Stimulated activated memory B cell treated with anti-CD40 and anti-IgM and Interleukin-4, amounts not matched to agents 10 μg/mL and 1 μg/mL and 100 μg/mL, for 72 hours (primary cell): Measurements from ENCODE around the gene DCK.
A peak's percentile ranks its signal among the peaks of the same experiment; 100 is the strongest.
"Not testable (repeated sequence)": the region's sequence is repeated elsewhere in the genome, so short reads cannot be mapped to it uniquely, and the experiment has no call there.

Source experiments
- ATAC-seq: fragments of 150-1000 bp; cut with Tn5 transposase; 2 replicates; pipeline ENCODE4 v1.10.0; 2021
- H3K27ac Mint-ChIP-seq: one replicate; pipeline ENCODE4 v1.8.0; 2022; ENCODE audit warnings: mild to moderate bottlenecking, mixed read lengths
- H3K27me3 Mint-ChIP-seq: one replicate; pipeline ENCODE4 v1.8.0; 2022; ENCODE audit warnings: mixed read lengths
- H3K36me3 Mint-ChIP-seq: one replicate; pipeline ENCODE4 v1.8.0; 2022; ENCODE audit warnings: mixed read lengths
- H3K4me1 Mint-ChIP-seq: one replicate; pipeline ENCODE4 v1.8.0; 2022; ENCODE audit warnings: mixed read lengths
- H3K4me3 Mint-ChIP-seq: one replicate; pipeline ENCODE4 v1.8.0; 2022; ENCODE audit warnings: mild to moderate bottlenecking, moderate library complexity, mixed read lengths
- H3K9me3 Mint-ChIP-seq: one replicate; pipeline ENCODE4 v1.8.0; 2022; ENCODE audit warnings: mixed read lengths

Gene DCK

DNA sequence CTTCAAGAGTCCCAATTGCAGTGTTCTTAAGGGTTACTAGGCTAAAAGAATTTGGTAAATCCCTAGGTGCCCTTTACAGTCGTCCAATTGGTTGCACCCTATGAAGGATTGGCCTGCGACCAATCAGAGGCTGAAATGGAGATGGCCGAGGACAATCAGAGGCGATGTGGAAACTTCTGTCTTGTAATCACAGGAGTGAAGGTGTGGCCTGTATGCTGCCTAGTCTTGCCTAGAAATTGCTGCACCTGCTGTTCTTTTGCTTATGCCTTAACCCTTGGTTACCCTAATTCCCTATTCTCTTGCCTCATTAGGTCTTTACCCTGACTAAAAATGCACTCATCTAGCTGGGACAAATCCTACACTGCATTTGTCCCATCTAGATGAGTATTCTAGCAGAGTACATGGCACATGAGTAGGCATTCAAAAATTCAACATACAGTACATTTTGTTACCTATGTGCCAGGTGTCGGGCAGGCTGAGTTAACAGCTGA is 1.0 kb upstream of the DCK start:
- Mint-ChIP-seq H3K4me1 (peaks cover 43% of the 10 kb centered on the region), H3K4me3 (peak overlapping the region; percentile 98), H3K27me3 (no peaks in the 10 kb centered on the region), H3K36me3 (peaks cover 11% of the 10 kb centered on the region), H3K9me3 (no peaks in the 10 kb centered on the region), H3K27ac (peak overlapping the region; percentile 87)
- no peak for ATAC-seq

DNA sequence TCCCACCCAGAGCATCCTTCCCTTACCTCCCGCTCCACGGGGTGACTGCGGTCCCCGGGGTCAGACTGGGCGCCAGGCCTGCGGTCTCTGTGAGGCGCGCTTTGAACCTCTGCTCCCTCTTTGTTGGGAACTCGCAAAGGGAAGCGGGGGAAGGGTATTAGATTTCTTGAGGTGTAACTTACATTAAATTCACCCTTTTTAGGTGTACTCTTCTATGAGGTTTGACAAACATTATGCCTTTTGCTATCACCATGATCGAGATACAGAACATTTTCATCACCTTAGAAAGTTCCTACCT is 569 bp downstream of the DCK start:
- Mint-ChIP-seq H3K4me1 (peaks cover 53% of the 10 kb centered on the region), H3K36me3 (peaks cover 19% of the 10 kb centered on the region), H3K27me3 (no peaks in the 10 kb centered on the region), H3K27ac (peak overlapping the region; percentile 87), H3K4me3 (peak overlapping the region; percentile 98), H3K9me3 (no peaks in the 10 kb centered on the region)
- ATAC-seq = no peak

DNA sequence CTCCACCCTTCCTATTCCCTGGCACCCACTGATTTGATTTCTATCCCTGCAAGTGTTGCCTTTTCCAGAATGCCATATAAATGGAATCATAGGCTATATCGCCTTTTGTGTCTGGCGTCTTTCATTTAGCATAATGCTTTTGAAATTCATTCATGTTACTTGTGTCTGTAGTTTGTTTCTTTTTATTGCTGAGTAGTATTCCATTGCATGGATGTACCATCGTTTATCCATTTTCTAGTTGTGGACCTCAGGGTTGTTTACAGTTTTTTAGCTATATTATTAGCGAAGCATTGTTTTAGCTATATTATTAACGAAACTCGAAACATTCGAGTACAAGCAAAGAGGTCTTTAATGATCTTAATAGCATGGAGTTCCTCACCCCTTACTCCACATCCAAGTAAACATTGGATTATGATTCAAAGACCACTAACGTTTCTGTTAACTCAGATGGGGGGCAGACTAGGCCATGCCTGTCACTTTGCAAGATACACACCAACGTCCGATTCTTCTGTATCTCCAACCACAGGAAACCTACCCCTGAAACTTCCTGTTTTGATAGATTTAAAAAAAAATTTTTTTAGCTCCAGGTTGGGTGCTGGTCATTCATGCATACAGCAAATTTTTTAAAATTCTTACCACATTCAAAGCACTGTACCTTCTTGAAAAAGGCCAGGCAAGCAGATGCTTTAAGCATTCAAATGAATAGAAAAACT is 1.1 kb downstream of the DCK start:
- Mint-ChIP-seq H3K4me3 (peak overlapping the region; percentile 98), H3K27ac (peak overlapping the region; percentile 87), H3K36me3 (peaks cover 24% of the 10 kb centered on the region), H3K9me3 (no peaks in the 10 kb centered on the region), H3K4me1 (peaks cover 58% of the 10 kb centered on the region), H3K27me3 (no peaks in the 10 kb centered on the region)
- ATAC-seq = peak; percentile 68

DNA sequence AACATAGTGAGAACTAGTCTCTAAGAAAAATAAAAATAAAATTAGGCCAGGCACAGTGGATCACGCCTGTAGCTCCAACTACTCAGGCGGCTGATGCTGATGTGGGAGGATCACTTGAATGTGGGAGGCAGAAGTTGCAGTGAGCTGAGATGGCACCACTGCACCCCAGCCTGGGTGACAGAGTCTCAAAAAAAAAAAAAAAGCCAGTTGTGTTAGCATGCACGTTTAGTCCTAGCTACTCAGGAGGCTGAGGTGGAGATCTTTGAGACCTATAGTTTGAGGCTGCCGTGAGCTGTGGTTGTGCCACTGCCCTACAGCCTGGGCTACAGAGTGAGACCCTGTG is 2.5 kb downstream of the DCK start:
- Mint-ChIP-seq H3K36me3 (peaks cover 38% of the 10 kb centered on the region), H3K4me1 (peaks cover 73% of the 10 kb centered on the region), H3K27me3 (no peaks in the 10 kb centered on the region), H3K4me3 (peak overlapping the region; percentile 98), H3K27ac (peak overlapping the region; percentile 87), H3K9me3 (no peaks in the 10 kb centered on the region)
- ATAC-seq = no peak

DNA sequence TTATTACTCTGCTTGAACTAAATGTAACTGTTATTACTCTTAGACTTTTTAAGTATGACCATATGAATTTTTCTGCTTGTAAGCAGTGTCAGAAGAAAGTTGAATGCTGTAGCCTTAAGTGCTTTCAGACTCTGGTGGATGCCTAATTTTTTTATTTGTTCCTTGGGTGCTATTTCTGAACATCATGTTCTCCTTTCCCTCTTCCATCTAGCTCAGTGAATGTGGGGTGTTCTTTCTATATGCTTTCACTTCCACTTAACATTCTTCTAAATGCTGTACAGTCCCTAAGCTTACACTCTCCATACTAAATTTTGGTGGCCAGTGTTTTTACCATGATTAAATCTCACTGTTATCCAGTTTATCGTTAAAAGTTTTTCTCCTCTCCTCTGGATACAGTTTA is 3.6 kb downstream of the DCK start:
- H3K4me3 Mint-ChIP-seq = peak overlapping the region; percentile 98
- peak overlapping the region; percentile 87 for H3K27ac Mint-ChIP-seq
- H3K9me3 Mint-ChIP-seq = peaks cover 2% of the 10 kb centered on the region
- H3K27me3 Mint-ChIP-seq = no peaks in the 10 kb centered on the region
- peaks cover 49% of the 10 kb centered on the region for H3K36me3 Mint-ChIP-seq
- H3K4me1 Mint-ChIP-seq = peaks cover 81% of the 10 kb centered on the region
- ATAC-seq = no peak

DNA sequence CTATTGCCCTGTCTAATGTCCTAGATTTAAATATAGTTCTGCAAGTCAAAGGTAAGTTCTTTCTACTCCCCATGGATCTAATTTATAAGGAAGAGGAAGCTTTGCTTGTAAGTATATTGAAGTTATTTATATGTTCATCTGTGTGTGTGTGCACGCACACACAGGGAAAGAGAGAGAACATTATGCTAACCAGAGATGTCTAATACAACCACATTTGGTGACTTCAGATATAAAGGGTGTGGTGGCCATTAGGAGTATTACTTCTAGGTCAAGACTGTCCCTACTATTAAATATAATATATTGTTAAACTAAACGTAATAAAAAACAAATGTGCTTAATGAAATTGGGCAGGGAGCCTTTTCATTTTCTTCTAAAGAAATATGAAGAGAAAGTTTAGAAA is 4.1 kb downstream of the DCK start:
- ATAC-seq = no peak
- Mint-ChIP-seq H3K27ac (peak overlapping the region; percentile 87), H3K4me3 (peak overlapping the region; percentile 98), H3K27me3 (no peaks in the 10 kb centered on the region), H3K4me1 (peaks cover 81% of the 10 kb centered on the region), H3K9me3 (peaks cover 4% of the 10 kb centered on the region), H3K36me3 (peaks cover 54% of the 10 kb centered on the region)

DNA sequence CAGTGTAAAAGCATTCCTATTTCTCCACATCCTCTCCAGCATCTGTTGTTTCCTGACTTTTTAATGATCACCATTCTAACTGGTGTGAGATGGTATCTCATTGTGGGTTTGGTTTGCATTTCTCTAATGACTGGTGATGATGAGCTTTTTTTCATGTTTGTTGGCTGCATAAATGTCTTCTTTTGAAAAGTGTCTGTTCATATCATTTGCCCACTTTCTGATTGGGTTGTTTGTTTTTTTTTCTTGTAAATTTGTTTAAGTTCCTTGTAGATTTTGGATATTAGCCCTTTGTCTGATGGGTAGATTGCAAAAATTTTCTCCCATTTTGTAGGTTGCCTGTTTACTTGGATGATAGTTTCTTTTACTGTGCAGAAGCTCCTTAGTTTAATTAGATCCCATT is 6.2 kb downstream of the DCK start:
- H3K36me3 Mint-ChIP-seq = peaks cover 61% of the 10 kb centered on the region

DNA sequence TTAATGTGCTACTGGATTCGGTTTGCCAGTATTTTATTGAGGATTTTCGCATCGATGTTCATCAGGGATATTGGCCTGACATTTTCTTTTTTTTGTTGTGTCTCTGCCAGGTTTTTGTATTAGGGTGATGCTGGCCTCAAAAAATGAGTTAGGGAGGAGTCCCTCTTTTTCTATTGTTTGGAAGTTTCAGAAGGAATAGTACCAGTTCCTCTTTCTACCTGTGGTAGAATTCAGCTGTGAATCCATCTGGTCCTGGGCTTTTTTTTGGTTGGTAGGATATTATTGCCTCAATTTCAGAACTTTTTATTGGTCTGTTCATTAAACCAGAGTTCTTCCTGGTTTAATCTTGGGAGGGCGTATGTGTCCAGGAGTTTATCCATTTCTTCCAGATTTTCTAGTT is 7.9 kb downstream of the DCK start:
- not testable (repeated sequence) for H3K9me3 Mint-ChIP-seq, H3K27me3 Mint-ChIP-seq, ATAC-seq, H3K4me3 Mint-ChIP-seq
- Mint-ChIP-seq H3K27ac (peak overlapping the region; percentile 94), H3K36me3 (peaks cover 55% of the 10 kb centered on the region), H3K4me1 (peaks cover 93% of the 10 kb centered on the region)

More for the DNA sequence above, 6.2 kb downstream of the DCK start:
- H3K4me3 Mint-ChIP-seq, H3K27me3 Mint-ChIP-seq, ATAC-seq, H3K9me3 Mint-ChIP-seq: not testable (repeated sequence)
- Mint-ChIP-seq H3K4me1 (peaks cover 94% of the 10 kb centered on the region), H3K27ac (peak overlapping the region; percentile 94)

DNA sequence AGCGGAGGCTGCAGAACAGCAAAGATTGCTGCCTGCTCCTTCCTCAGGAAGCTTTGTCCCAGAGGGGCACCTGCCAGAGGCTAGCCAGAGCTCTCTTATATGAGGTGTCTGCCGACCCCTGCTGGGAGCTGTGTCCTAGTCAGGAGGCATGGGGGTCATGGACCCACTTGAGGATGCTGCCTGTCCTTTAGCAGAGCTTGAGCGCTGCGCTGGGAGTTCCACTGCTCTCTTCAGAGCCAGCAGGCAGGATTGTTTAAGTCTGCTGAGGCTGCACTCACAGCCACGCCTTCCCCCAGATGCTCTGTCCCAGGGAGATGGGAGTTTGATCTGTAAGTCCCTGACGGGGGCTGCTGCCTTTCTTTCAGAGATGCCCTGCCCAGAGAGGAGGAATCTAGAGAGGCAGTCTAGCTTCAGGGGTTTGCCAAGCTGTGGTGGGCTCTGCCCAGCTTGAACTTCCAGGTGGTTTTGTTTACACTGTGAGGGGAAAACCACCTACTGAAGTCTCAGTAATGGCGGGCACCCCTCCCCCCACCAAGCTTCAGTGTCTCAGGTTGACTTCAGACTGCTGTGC is 10.9 kb downstream of the DCK start:
- H3K4me3 Mint-ChIP-seq = peak overlapping the region; percentile 73
- peaks cover 89% of the 10 kb centered on the region for H3K4me1 Mint-ChIP-seq
- no peaks in the 10 kb centered on the region for H3K27me3 Mint-ChIP-seq
- peaks cover 4% of the 10 kb centered on the region for H3K9me3 Mint-ChIP-seq
- peaks cover 57% of the 10 kb centered on the region for H3K36me3 Mint-ChIP-seq
- H3K27ac Mint-ChIP-seq = peak overlapping the region; percentile 94
- ATAC-seq = peak; percentile 86

DNA sequence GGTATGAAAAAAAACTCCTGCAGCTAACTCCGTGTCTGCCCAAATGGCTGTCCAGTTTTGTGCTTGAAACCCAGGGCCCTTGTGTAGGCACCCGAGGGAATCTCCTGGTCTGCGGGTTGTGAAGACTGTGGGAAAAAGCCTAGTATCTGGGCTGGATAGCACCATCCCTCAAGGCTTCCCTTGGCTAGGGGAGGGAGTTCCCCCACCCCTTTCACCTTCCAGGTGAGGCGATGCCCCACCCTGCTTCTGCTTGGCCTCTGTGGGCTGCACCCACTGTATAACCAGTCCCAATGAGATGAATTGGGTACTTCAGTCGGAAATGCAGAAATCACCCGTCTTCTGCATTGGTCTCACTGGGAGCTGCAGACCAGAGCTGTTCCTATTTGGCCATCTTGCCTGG is 11.6 kb downstream of the DCK start:
- H3K27ac Mint-ChIP-seq = peak overlapping the region; percentile 94
- not testable (repeated sequence) for H3K9me3 Mint-ChIP-seq, H3K27me3 Mint-ChIP-seq
- H3K4me1 Mint-ChIP-seq = peaks cover 89% of the 10 kb centered on the region
- peaks cover 50% of the 10 kb centered on the region for H3K36me3 Mint-ChIP-seq
- peak overlapping the region; percentile 73 for H3K4me3 Mint-ChIP-seq
- peak; percentile 48 for ATAC-seq

DNA sequence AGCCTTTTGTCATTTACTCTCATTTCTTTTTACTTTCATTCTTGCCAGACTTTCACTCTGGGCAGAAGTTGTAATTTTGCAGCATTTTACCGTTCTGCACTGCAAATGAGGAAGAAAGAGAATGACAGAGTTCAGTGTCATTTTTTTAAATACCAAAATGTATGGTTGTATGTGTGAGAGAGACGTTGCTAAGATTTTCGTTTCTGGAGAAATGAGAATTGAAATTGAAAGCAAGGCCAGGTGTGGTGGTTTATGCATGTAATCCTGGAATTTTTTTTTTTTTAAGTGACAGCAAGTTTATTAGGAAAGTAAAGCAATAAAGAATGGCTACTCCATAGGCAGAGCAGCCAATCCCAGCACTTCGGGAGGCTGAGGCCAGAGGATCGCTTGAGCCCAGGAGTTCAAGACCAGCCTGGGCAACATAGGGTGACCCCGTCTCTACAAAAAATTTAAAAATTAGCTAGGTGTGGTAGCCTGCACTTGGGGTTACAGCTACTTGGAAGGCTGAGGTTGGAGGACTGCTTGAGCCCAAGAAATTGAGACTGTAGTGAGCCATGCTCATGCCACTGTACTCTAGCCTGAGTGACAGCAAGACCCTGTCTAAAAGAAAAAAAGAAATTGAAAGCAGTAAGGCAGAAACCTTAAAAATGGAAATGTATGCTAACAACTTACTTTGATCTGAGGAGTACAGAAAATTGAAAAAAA is 12.9 kb downstream of the DCK start:
- H3K27me3 Mint-ChIP-seq = no peaks in the 10 kb centered on the region
- peaks cover 37% of the 10 kb centered on the region for H3K36me3 Mint-ChIP-seq
- ATAC-seq = peak; percentile 90
- H3K9me3 Mint-ChIP-seq = peaks cover 4% of the 10 kb centered on the region
- peak overlapping the region; percentile 94 for H3K27ac Mint-ChIP-seq
- H3K4me3 Mint-ChIP-seq = peak overlapping the region; percentile 67
- H3K4me1 Mint-ChIP-seq = peaks cover 78% of the 10 kb centered on the region

DNA sequence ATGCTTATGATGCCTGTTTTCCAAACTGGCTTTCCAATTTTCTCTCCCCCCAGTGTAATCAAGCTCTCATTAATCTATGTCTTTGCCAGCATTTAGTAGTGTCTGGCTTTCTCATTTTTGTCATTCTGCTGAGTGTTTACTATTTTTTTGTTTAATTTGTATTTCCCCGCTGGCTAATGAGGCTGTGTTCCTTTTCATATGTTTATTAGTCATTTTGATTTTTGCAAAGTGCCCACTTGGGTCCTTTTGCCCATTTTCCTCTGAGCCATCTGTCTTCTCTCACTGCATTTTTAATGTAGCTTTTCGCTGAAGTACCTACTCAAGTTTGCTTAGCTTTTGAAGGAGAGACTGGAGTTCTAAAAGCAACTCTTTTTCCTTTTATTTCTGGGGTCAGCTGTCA is 14.7 kb downstream of the DCK start:
- Mint-ChIP-seq H3K4me1 (peaks cover 66% of the 10 kb centered on the region), H3K4me3 (no peak overlapping the region), H3K27ac (peak overlapping the region; percentile 77), H3K9me3 (no peaks in the 10 kb centered on the region), H3K36me3 (peaks cover 33% of the 10 kb centered on the region), H3K27me3 (no peaks in the 10 kb centered on the region)
- ATAC-seq = no peak

DNA sequence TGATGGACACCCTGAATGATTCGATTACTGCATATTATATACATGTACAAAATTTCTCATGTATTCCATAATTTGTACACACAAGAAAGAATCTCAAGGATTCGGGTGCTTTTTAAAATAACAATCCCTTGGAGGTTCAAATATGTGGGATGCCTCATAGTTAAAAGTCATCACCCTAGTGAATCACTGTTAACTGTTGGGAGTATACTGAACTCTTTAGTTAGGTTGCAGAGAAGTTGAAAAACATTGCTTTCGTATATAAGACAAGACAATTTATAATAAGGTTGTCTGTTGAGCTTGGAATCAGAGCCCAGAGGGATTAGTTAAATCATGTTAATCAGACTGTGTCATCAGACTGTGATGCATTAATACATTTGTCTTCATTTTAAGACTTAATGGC is 15.6 kb downstream of the DCK start:
- no peaks in the 10 kb centered on the region for H3K9me3 Mint-ChIP-seq
- H3K4me3 Mint-ChIP-seq = no peak overlapping the region
- peak overlapping the region; percentile 77 for H3K27ac Mint-ChIP-seq
- ATAC-seq = no peak
- H3K36me3 Mint-ChIP-seq = peaks cover 29% of the 10 kb centered on the region
- H3K27me3 Mint-ChIP-seq = no peaks in the 10 kb centered on the region
- peaks cover 60% of the 10 kb centered on the region for H3K4me1 Mint-ChIP-seq

DNA sequence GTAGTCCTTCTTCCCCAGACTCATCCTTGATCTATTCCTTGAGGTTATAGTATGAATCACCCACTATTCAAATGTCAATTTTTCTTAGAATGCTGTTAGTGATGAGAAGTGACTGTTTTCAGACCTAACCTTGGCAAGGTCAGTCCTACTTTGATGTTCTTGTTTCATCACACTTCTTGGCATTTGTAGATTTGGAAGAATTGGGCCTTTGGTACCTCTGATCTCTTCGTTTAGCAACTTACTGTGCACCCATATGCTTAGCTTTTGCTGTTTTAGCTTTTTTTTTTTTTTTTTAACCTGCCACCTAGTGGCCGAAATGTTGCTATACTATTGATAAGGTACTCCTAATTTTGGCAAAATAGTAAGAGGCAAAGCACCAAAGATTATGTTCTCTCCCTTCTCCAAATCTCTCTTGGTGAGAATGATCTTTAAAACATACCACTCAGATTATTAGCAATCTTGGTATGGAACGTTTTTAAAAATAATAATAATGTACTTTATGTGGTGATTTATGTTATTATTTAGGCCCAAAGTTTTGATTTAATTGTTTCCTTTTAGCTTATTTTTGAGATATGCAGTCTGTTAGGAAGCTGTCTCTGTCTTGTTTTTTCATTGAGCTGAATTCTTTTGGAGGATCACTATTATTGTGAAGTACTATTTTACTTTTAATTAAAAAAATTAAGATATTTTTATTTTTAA is 16.6 kb downstream of the DCK start:
- peak; percentile 54 for ATAC-seq
- Mint-ChIP-seq H3K4me3 (no peak overlapping the region), H3K36me3 (peaks cover 36% of the 10 kb centered on the region), H3K27ac (peak overlapping the region; percentile 77), H3K4me1 (peaks cover 51% of the 10 kb centered on the region), H3K9me3 (no peaks in the 10 kb centered on the region), H3K27me3 (no peaks in the 10 kb centered on the region)

DNA sequence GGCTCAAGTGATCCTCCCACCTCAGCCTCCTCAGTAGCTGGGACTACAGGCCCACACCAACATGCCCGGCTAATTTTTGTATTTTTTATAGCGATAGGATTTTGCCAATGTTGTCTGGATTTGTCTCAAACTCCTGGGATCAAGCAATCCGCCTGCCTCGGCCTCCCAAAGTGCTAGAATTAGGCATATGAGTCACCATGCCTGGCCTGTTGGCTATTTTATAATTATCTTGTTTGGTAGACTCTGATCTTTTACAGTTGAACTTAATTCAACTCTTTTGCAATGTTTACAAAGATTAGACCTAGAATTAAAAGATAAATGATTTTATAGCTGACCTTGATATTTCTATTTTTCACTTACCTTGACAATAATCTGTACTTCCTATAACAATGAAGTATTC is 18.0 kb downstream of the DCK start:
- Mint-ChIP-seq H3K27me3 (no peaks in the 10 kb centered on the region), H3K4me3 (no peak overlapping the region), H3K27ac (no peak overlapping the region), H3K9me3 (peaks cover 4% of the 10 kb centered on the region), H3K4me1 (peaks cover 46% of the 10 kb centered on the region), H3K36me3 (peaks cover 42% of the 10 kb centered on the region)
- ATAC-seq = no peak
